H1 (cell line): ENCODE data around the gene SNX25. TPM values are rescaled to one million over a fixed set of nuclear protein-coding genes. Genes with fewer than 3 reads are reported as not detected.
A peak's percentile ranks its signal among the peaks of the same experiment; 100 is the strongest.

ENCODE experiments used
- CTCF ChIA-PET: fragments of 300-600 bp; sonication (Branson Sonifier 250); formaldehyde crosslinking; loops from one replicate; lab custom pipeline; 2021; ENCODE audit not compliant: partially characterized antibody; lab: Charles Lee
- POLR2A ChIA-PET: fragments of 300-600 bp; sonication (Branson Sonifier 250); formaldehyde crosslinking; loops from one replicate; lab custom pipeline; 2021; ENCODE audit warnings: inconsistent platforms; ENCODE audit not compliant: partially characterized antibody; lab: Charles Lee
- DNase-seq, 2 experiments: peaks; one replicate each; pipeline versions ENCODE4 v3.0.0 to v3.0.0-alpha.2; 2010 to 2022; ENCODE audit warnings: low spot score in 2 of 2, low read depth in 1 of 2, mixed read lengths in 1 of 2
- FAIRE-seq: peaks from 2 replicates; lab custom pipeline; 2011; peaks lifted over from hg19 to GRCh38; lab: Jason Lieb, UNC
- H2AFZ ChIP-seq: 2 replicates; pipeline ENCODE4 v1.8.1; 2012; ENCODE audit warnings: low read length, inconsistent platforms
- H2AK5ac ChIP-seq: 2 replicates; pipeline ENCODE4 v1.6.1; 2013; ENCODE audit warnings: low read depth, low read length
- H2BK120ac ChIP-seq: replicated peaks from 2 replicates; pipeline ENCODE3; 2013; ENCODE audit warnings: low read depth, low read length, inconsistent platforms
- H2BK12ac ChIP-seq: 2 replicates; pipeline ENCODE4 v1.6.1; 2013; ENCODE audit warnings: low read depth, low read length
- H2BK15ac ChIP-seq: 2 replicates; pipeline ENCODE4 v1.6.1; 2013; ENCODE audit warnings: low read length
- H2BK20ac ChIP-seq: 2 replicates; pipeline ENCODE4 v1.6.1; 2013; ENCODE audit warnings: low read length
- H2BK5ac ChIP-seq: 2 replicates; pipeline ENCODE4 v1.6.1; 2013; ENCODE audit warnings: low read depth, low read length
- H3K14ac ChIP-seq: 2 replicates; pipeline ENCODE4 v1.6.1; 2013; ENCODE audit warnings: inconsistent platforms; ENCODE audit not compliant: insufficient read length
- H3K18ac ChIP-seq: 2 replicates; pipeline ENCODE4 v1.6.1; 2013; ENCODE audit warnings: low read length; ENCODE audit errors: extremely low read depth
- H3K23ac ChIP-seq: 2 replicates; pipeline ENCODE4 v1.6.1; 2013; ENCODE audit warnings: inconsistent platforms; ENCODE audit not compliant: insufficient read length
- H3K23me2 ChIP-seq: 2 replicates; pipeline ENCODE4 v1.6.1; 2013; ENCODE audit warnings: low read depth, low read length
- H3K27ac ChIP-seq: 2 replicates; pipeline ENCODE4 v1.6.1; 2011; ENCODE audit warnings: low read depth, low read length, inconsistent platforms
- H3K27me3 ChIP-seq, 4 experiments: replicated peaks in 1 of 4; 1 replicate in 1 of 4; 2 replicates in 3 of 4; pipeline versions ENCODE4 v1.6.1 to v1.8.1; 2011 to 2013; ENCODE audit warnings: low read length in 3 of 4, mild to moderate bottlenecking in 3 of 4, inconsistent platforms in 2 of 4, mixed read lengths in 2 of 4, moderate library complexity in 1 of 4; ENCODE audit not compliant: control insufficient read depth in 3 of 4, insufficient read depth in 3 of 4; ENCODE audit errors: extremely low read depth in 1 of 4
- H3K36me3 ChIP-seq, 4 experiments: 2 replicates each; pipeline versions ENCODE4 v1.6.1 to v1.8.1; 2011 to 2013; ENCODE audit warnings: mild to moderate bottlenecking in 4 of 4, low read length in 3 of 4, moderate library complexity in 2 of 4, control low read depth in 1 of 4, inconsistent platforms in 1 of 4; ENCODE audit not compliant: insufficient read depth in 4 of 4, control insufficient read depth in 2 of 4
- H3K4ac ChIP-seq: replicated peaks from 2 replicates; pipeline ENCODE3; 2013; ENCODE audit warnings: low read length, low read depth, mixed read lengths, inconsistent platforms; ENCODE audit not compliant: insufficient read length
- H3K4me1 ChIP-seq, 4 experiments: replicated peaks in 1 of 4; 1 replicate in 1 of 4; 2 replicates in 3 of 4; pipeline versions ENCODE4 v1.6.1 to v1.8.1; 2011 to 2013; ENCODE audit warnings: low read length in 3 of 4, inconsistent platforms in 2 of 4, mixed read lengths in 1 of 4; ENCODE audit not compliant: insufficient read depth in 4 of 4, control insufficient read depth in 3 of 4
- H3K4me2 ChIP-seq, 2 experiments: 2 replicates each; pipeline versions ENCODE4 v1.6.1 to v1.8.1; 2011 to 2013; ENCODE audit warnings: low read depth in 2 of 2, low read length in 2 of 2, control low read depth in 1 of 2, inconsistent platforms in 1 of 2, mild to moderate bottlenecking in 1 of 2; ENCODE audit not compliant: insufficient read depth in 1 of 2
- H3K4me3 ChIP-seq, 4 experiments: fragments of 200-600, 300-600 bp in 1 of 4; sonication (generic), shearing (Covaris generic), sonication (Bioruptor Twin) in 1 of 4; 2 replicates each; pipeline versions ENCODE4 v1.5.1 to v1.8.1; 2011 to 2016; ENCODE audit warnings: low read length in 4 of 4, low read depth in 3 of 4, control low read depth in 2 of 4, inconsistent platforms in 2 of 4, mild to moderate bottlenecking in 2 of 4, mixed read lengths in 1 of 4, moderate library complexity in 1 of 4; ENCODE audit not compliant: insufficient read depth in 2 of 4; ENCODE audit errors: extremely low read depth in 1 of 4
- H3K56ac ChIP-seq: replicated peaks from 2 replicates; pipeline ENCODE3; 2013; ENCODE audit warnings: low read depth, mild to moderate bottlenecking, mixed read lengths, low read length, inconsistent platforms; ENCODE audit not compliant: insufficient read length
- H3K79me1 ChIP-seq: 2 replicates; pipeline ENCODE4 v1.6.1; 2013; ENCODE audit warnings: low read depth, low read length, control low read depth
- H3K79me2 ChIP-seq, 2 experiments: 2 replicates each; pipeline versions ENCODE4 v1.6.1 to v1.8.1; 2012 to 2013; ENCODE audit warnings: low read length in 2 of 2, mild to moderate bottlenecking in 2 of 2, inconsistent platforms in 1 of 2; ENCODE audit not compliant: insufficient read depth in 2 of 2, control insufficient read depth in 1 of 2
- H3K9ac ChIP-seq, 4 experiments: replicated peaks in 1 of 4; 1 replicate in 1 of 4; 2 replicates in 3 of 4; pipeline versions ENCODE4 v1.6.1 to v1.8.1; 2011 to 2013; ENCODE audit warnings: low read depth in 3 of 4, low read length in 3 of 4, control low read depth in 2 of 4, mild to moderate bottlenecking in 2 of 4, moderate library complexity in 2 of 4, inconsistent platforms in 1 of 4; ENCODE audit errors: extremely low read depth in 1 of 4
- H3K9me3 ChIP-seq, 2 experiments: 2 replicates each; pipeline versions ENCODE4 v1.6.1 to v1.8.1; 2012 to 2013; ENCODE audit warnings: mild to moderate bottlenecking in 2 of 2, moderate library complexity in 2 of 2, control low read depth in 1 of 2, inconsistent platforms in 1 of 2, low read depth in 1 of 2, low read length in 1 of 2, mixed read lengths in 1 of 2; ENCODE audit not compliant: insufficient read depth in 2 of 2
- H4K20me1 ChIP-seq, 2 experiments: replicated peaks in 1 of 2; 2 replicates each; pipeline versions ENCODE3 to v1.8.1; 2011 to 2013; ENCODE audit warnings: inconsistent platforms in 2 of 2, low read length in 2 of 2, mild to moderate bottlenecking in 1 of 2; ENCODE audit not compliant: insufficient read depth in 2 of 2, control insufficient read depth in 1 of 2
- H4K5ac ChIP-seq: 2 replicates; pipeline ENCODE4 v1.6.1; 2013; ENCODE audit warnings: low read length, low read depth, mixed read lengths, inconsistent platforms; ENCODE audit not compliant: insufficient read length
- H4K8ac ChIP-seq: 2 replicates; pipeline ENCODE4 v1.8.0; 2013; ENCODE audit warnings: mild to moderate bottlenecking, moderate library complexity, low read length, inconsistent platforms; ENCODE audit not compliant: insufficient read depth; ENCODE audit errors: extremely low read depth
- H4K91ac ChIP-seq: replicated peaks from 2 replicates; pipeline ENCODE3; 2013; ENCODE audit warnings: low read length, mixed read lengths, inconsistent platforms; ENCODE audit not compliant: insufficient read length
- KDM5A ChIP-seq: fragments of 200-600 bp; IDR thresholded peaks from 2 replicates; pipeline ENCODE4 v1.7.1; 2012; ENCODE audit warnings: mild to moderate bottlenecking, low read length, inconsistent platforms, mixed read lengths
- NRF1 ChIP-seq: IDR thresholded peaks from 2 replicates; pipeline ENCODE4 v1.6.1; 2011; ENCODE audit warnings: mild to moderate bottlenecking, low read depth, low read length, improper control_type of control experiment
- WGBS, 2 experiments: shearing (Covaris generic) in 1 of 2; methylation state at CpG; one replicate each; pipeline versions ENCODE4 v1.1.6 to v1.1.7; 2013 to 2015; ENCODE audit warnings: low lambda C conversion rate in 2 of 2, mixed read lengths in 2 of 2, inconsistent platforms in 1 of 2, low coverage in 1 of 2, missing lambda C conversion rate in 1 of 2; ENCODE audit not compliant: insufficient replicate concordance in 2 of 2, insufficient coverage in 1 of 2, insufficient read length in 1 of 2; ENCODE audit errors: extremely low coverage in 1 of 2, missing lambda C conversion rate in 1 of 2; 5-methylcytosine and 5-hydroxymethylcytosine counted together
- polyA plus RNA-seq, 7 experiments: library from polyadenylated mRNA; depleted of rRNA in 3 of 7; stranded (reverse) in 5 of 7; unstranded in 2 of 7; fragments of >200 nt in 5 of 7; fragments of 200-250 nt in 2 of 7; gene quantifications; 1 replicate in 5 of 7; 2 replicates in 1 of 7; 4 replicates in 1 of 7; pipeline versions ENCODE4 v1.2.1 to v1.2.3, GENCODE V29; 2011 to 2013; ENCODE audit warnings: missing spikeins in 2 of 7, mixed read lengths in 2 of 7
- total RNA-seq: library from RNA; stranded (reverse); fragmentation: NEBNext Ultra II Directional; extraction: Animal tissue kit (Norgen Biotek cat#: 25700); gene quantifications from 2 replicates; pipeline ENCODE4 v1.2.1, GENCODE V29; 2021

Gene SNX25
- total and polyA plus RNA-seq, 2 of the 8 experiments (the other 6 are each of a cell fraction or from before 2014, with no cell fraction given), result 5.4 to 19.9 TPM

- CTCF ChIA-PET, result no interaction called here
Measured at GRCh38 chr4:185202984-185203485, 6.4 kb upstream of the SNX25 start.

More at GRCh38 chr4:185202984-185203485, 6.4 kb upstream of the SNX25 start:
- H2BK12ac ChIP-seq, result no peak overlapping the region
- H4K8ac ChIP-seq, result no peak overlapping the region; the same call in 1 of the 2 replicates
- H2BK15ac ChIP-seq, result no peak overlapping the region
- H2BK120ac ChIP-seq, result no peak overlapping the region
- POLR2A ChIA-PET, result interaction anchor here (1.1 to 1.3 kb wide), 2 partner anchors 9 to 60 kb away, joined by 4 to 6 read pairs; partner anchors contain the start of gene SLC25A4
- H3K9me3 ChIP-seq, result no peaks in the 10 kb centered on the region
- no peak overlapping the region for H2AK5ac ChIP-seq
- no peak overlapping the region for H3K27ac ChIP-seq
- H4K20me1 ChIP-seq, result no peaks in the 10 kb centered on the region
- no peak overlapping the region for H3K14ac ChIP-seq
- peaks cover 0 to under 1% (median 0%) of the 10 kb centered on the region in 4 experiments; a peak in 2 of 7 replicates for H3K27me3 ChIP-seq
- peaks cover 3% of the 10 kb centered on the region for H3K79me1 ChIP-seq
- H3K18ac ChIP-seq, result no peak overlapping the region
- H3K79me2 ChIP-seq, result peaks cover 0 to 13% of the 10 kb centered on the region in 2 experiments; a peak in 1 of 4 replicates
- H3K23me2 ChIP-seq, result peaks cover 1% of the 10 kb centered on the region; the same call in 1 of the 2 replicates
- no peak overlapping the region for H2BK5ac ChIP-seq
- no peak overlapping the region for H4K5ac ChIP-seq
- no peak for TF ChIP-seq KDM5A
- TF ChIP-seq NRF1, result no peak
- TF ChIP-seq, all 59 proteins: peak for 0
- H3K9ac ChIP-seq, result no peak overlapping the region
- FAIRE-seq (no peak), DNase-seq (no peak)
- no peak overlapping the region for H4K91ac ChIP-seq
- 0 out of 2 replicates have a peak overlapping the region, but pooled peaks have one; percentile 26 for H2AFZ ChIP-seq
- H3K56ac ChIP-seq, result no peak overlapping the region
- no peak overlapping the region for H2BK20ac ChIP-seq
- WGBS, 2 experiments, result 85% methylated on average over 8 of the region's 8 CpGs; no CpG with 5 or more reads in 1 of the 2 experiments
- H3K4me2 ChIP-seq, result peak overlapping the region; percentile 68 to 77
- peak overlapping the region; percentile 60 to 85 (median 62) for H3K4me3 ChIP-seq
- peaks cover 0 to 10% (median 6%) of the 10 kb centered on the region in 4 experiments; a peak in 4 of 7 replicates for H3K4me1 ChIP-seq
- no peak overlapping the region for H3K4ac ChIP-seq
- H3K23ac ChIP-seq, result no peak overlapping the region
- no peaks in the 10 kb centered on the region for H3K36me3 ChIP-seq
